HAP-1 (cell line): ENCODE measurements around the gene LCLAT1.
"Not testable (repeated sequence)": the region's sequence is repeated elsewhere in the genome, so short reads cannot be mapped to it uniquely, and the experiment has no call there.

Experiments used
- DNase-seq, 2 experiments: peaks; one replicate each; pipeline ENCODE4 v3.0.0-alpha.2; 2016 to 2020; ENCODE audit warnings: low spot score in 2 of 2
- H3K27me3 ChIP-seq: fragments of 250-450 bp; sonication (Bioruptor Pico); 2 replicates; pipeline ENCODE4 v1.5.1; 2020; ENCODE audit warnings: low read depth, mild to moderate bottlenecking, moderate library complexity
- H3K36me3 ChIP-seq: fragments of 250-450 bp; sonication (Bioruptor Pico); replicated peaks from 2 replicates; pipeline ENCODE4 v1.5.1; 2020; ENCODE audit warnings: mild to moderate bottlenecking
- H3K4me1 ChIP-seq: fragments of 250-450 bp; sonication (Bioruptor Pico); 2 replicates; pipeline ENCODE4 v1.5.1; 2020; ENCODE audit warnings: mild to moderate bottlenecking
- H3K4me3 ChIP-seq: fragments of 250-450 bp; sonication (Bioruptor Pico); 2 replicates; pipeline ENCODE4 v1.5.1; 2020; ENCODE audit warnings: mild to moderate bottlenecking, moderate library complexity
- H3K9me3 ChIP-seq: fragments of 250-450 bp; sonication (Bioruptor Pico); 2 replicates; pipeline ENCODE4 v1.5.1; 2020; ENCODE audit warnings: mild to moderate bottlenecking, moderate library complexity
- in situ Hi-C: fragments of 300-500 bp; cut with MboI; formaldehyde crosslinking; loops from 3 replicates; pipeline ENCODE4 v1.14.3; 2020; ENCODE audit warnings: low sequenced_read_pairs, inconsistent platforms, mixed read lengths

The LCLAT1 gene

DNA sequence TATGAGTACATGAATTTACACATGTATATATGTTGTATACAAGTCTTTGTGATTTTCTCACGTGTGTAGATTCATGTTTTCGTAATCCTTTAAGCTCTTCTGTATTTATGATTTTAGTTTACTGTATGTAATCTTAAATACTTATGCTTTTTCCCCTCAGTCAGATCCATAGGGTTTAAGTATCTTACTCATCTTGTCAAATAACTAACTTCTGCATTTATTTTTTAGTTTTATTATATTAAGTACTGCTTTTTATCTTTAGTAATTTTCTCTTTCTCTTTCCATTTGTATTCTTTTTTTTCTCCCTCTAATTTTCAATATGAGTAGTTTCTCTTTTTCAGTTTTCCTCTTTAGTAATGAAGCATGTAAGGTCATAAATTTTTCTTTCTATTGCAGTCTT, 179.4 kb downstream of the LCLAT1 start:
- H3K27me3 ChIP-seq: no peaks in the 10 kb centered on the region
- H3K9me3 ChIP-seq: no peaks in the 10 kb centered on the region
- H3K4me3 ChIP-seq: no peak overlapping the region
- H3K4me1 ChIP-seq: peaks cover 37% of the 10 kb centered on the region
- no peak for DNase-seq
- in situ Hi-C loops: no loop called here
- no peaks in the 10 kb centered on the region for H3K36me3 ChIP-seq

DNA sequence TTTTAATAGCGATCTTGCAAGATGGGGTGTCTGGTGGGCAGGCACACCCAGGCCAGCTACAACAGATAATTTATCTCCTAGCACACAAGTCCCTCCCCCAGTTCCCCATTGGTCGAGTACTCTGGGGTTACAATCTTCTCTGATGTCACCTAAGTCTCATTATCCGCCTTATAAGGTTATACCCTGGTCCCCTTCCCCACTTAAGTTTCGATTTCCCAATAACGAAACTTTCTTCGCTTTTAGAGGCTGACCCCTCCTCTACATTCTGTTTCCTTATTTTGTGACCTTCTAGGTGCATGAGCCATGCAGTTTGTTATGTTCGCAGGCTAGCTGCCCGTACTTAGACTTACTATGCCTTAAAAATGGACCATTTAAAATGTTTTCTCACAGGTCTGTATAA, 180.1 kb downstream of the LCLAT1 start:
- in situ Hi-C loops: no loop called here
- Histone ChIP-seq H3K9me3 (no peaks in the 10 kb centered on the region), H3K36me3 (no peaks in the 10 kb centered on the region), H3K4me1 (peaks cover 37% of the 10 kb centered on the region), H3K27me3 (no peaks in the 10 kb centered on the region), H3K4me3 (no peak overlapping the region)
- no peak for DNase-seq

DNA sequence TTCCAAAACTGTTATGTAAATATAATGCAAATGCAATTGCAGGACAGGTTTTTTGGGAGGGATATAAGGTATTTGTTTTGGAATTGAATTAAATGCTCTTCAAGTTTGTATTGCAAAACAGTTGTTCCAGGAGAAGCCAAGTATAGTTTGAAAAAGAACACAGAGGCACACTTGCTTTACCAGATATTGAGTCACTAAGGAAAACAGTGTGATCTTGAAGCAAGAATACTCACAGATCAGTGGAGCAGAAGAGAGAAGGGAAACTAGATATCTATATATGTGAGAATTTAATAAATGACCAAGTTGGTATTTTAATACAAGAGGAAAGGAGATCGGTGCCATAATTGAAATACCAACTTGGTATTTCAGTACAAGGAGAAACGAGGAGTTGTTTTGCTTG, 181.3 kb downstream of the LCLAT1 start:
- Histone ChIP-seq H3K4me1 (peaks cover 42% of the 10 kb centered on the region), H3K27me3 (no peaks in the 10 kb centered on the region), H3K36me3 (no peaks in the 10 kb centered on the region), H3K9me3 (no peaks in the 10 kb centered on the region), H3K4me3 (no peak overlapping the region)
- DNase-seq: no peak
- in situ Hi-C loops: no loop called here

DNA sequence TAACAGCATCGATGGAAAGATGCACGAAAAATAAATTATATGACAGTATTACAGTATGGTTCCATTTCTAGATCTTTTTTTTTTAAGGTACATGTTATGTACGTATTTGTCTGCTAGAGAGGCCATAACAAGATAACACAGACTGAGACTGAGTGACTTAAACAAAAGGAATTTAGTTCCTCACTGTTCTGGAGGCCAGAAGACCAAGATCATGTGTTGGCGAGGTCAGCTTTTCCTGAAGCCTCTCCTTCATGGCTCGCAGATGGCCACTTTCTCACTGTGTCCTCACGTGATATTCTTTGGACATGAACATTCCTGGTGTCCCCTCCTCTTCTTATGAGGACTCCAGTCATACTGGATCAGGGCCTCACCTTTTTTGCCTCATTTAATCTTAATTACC, 182.8 kb downstream of the LCLAT1 start:
- Histone ChIP-seq H3K4me3 (no peak overlapping the region), H3K36me3 (no peaks in the 10 kb centered on the region), H3K27me3 (no peaks in the 10 kb centered on the region), H3K9me3 (no peaks in the 10 kb centered on the region), H3K4me1 (peaks cover 30% of the 10 kb centered on the region)
- in situ Hi-C loops: no loop called here
- DNase-seq: no peak

DNA sequence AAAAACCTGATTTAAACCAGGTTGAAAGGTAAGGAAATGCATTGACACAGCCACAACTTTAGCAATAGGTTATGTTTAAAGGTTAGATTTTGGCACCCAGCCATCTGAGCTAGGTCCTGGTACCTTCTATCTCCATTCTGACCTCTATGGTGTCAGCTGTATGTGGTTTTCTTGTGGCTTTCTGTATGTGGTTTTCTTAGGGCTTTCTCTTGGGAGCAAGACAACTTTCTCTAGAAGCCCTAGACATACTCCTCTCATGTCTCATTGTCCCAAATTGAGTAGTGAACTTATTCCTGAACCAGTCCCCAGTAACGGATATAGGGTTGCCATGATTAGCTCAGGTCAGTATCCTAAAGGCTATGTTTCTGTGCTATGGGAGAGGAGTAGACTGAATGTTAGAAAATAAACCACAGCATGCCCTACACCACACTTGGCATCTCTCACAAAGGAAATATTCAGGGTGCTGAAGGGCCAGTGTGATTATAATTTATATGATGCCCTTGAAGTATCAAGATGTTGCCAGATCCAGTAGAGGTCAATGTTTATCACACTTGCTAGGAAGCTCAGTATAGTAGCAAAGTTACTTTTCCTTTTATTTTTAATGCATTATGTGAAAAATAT, 184.1 kb downstream of the LCLAT1 start:
- Histone ChIP-seq H3K4me3 (no peak overlapping the region), H3K27me3 (no peaks in the 10 kb centered on the region), H3K36me3 (no peaks in the 10 kb centered on the region), H3K9me3 (no peaks in the 10 kb centered on the region), H3K4me1 (peaks cover 23% of the 10 kb centered on the region)
- no peak for DNase-seq
- in situ Hi-C loops: no loop called here

DNA sequence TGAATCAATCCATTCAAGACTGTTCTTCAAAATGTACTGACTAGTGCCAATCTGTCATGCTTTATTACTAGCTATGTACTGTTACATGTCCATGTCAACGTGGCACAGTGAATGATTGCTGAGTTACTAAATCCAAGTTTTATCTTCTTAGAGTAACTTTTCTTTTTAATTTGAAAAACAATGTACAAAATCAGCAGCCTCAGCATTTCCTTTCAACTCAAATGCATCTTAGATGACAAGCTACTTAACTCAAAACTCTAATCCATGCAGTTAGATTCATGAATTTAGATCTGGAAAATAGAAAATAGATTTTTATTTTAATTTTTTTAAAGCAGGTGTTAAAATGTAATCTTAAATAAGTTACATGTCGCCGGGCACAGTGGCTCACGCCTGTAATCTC, 186.0 kb downstream of the LCLAT1 start:
- in situ Hi-C loops: no loop called here
- Histone ChIP-seq H3K27me3 (no peaks in the 10 kb centered on the region), H3K9me3 (no peaks in the 10 kb centered on the region), H3K4me1 (peaks cover 12% of the 10 kb centered on the region), H3K36me3 (no peaks in the 10 kb centered on the region), H3K4me3 (no peak overlapping the region)
- no peak for DNase-seq

DNA sequence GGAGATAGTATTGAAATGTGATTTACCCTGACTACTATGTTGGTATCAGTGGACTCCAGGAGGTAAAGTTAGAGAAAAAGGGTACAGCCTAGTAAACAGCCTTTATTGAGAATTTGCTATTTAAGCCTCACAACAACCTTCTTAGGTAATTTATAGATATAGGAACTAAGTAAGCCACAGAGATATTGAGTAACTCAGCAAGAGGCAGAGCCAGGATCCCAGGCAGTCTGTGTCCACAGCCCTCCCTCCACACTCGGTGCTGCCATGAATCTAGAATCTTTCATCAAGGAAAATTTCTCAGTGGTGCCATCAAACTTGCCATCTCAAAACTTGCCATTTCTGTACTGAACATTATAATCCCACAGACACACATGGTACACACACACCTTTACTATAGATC, 189.3 kb downstream of the LCLAT1 start:
- H3K9me3 ChIP-seq: no peaks in the 10 kb centered on the region
- peaks cover 8% of the 10 kb centered on the region; the same call in 1 of the 2 replicates for H3K36me3 ChIP-seq
- DNase-seq: no peak
- H3K27me3 ChIP-seq: no peaks in the 10 kb centered on the region
- no peak overlapping the region for H3K4me3 ChIP-seq
- in situ Hi-C loops: no loop called here
- H3K4me1 ChIP-seq: peaks cover 5% of the 10 kb centered on the region; the same call in 1 of the 2 replicates

DNA sequence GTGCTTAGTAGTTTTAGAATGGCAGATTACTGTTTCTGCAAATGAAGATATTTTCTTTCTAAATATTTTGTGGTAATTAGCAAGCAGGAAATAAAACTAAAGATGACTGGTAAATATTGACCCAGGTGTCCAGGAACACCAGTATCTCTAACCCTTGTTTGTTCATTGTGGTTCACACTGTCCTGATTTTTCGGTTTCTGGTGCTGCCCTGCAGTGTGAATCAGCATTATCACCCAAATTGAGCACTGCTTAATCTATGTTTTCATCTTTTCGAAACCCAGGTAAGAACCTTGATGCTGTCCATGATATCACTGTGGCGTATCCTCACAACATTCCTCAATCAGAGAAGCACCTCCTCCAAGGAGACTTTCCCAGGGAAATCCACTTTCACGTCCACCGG, 192.8 kb downstream of the LCLAT1 start:
- H3K9me3 ChIP-seq: no peaks in the 10 kb centered on the region
- in situ Hi-C loops: no loop called here
- peaks cover 12% of the 10 kb centered on the region; the same call in 1 of the 2 replicates for H3K36me3 ChIP-seq
- H3K4me1 ChIP-seq: no peaks in the 10 kb centered on the region; the same call in 1 of the 2 replicates
- H3K4me3 ChIP-seq: no peak overlapping the region
- H3K27me3 ChIP-seq: no peaks in the 10 kb centered on the region
- no peak for DNase-seq

DNA sequence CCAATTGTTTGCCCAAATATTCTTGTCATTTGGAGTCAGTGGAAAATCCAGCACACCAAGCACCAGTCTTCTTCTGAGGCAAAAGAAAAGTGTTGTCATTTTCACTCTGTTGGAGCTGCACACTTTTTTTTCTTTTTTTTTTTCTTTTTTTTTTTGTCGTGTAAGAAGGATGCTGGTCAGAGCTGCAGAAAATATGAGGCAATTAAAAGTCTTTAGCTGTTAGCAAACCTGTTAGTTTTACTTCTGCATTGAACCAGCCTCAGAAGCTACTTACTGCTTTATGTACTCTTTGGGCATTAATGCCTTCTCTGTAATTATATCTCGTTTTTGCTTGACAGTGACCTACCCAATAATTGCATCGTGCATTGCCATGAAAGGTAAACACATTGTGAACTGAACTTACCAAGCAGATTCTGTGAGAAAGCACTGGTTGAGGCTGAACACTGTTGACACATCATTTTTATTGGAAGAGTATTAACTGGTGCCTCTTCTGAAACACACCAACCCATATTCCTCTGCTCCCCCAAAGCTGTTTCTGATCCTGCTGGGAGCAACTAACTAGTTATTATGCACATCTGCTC, 194.8 kb downstream of the LCLAT1 start:
- no peak for DNase-seq
- H3K4me1 ChIP-seq: no peaks in the 10 kb centered on the region; the same call in 1 of the 2 replicates
- H3K27me3 ChIP-seq: no peaks in the 10 kb centered on the region
- in situ Hi-C loops: no loop called here
- peaks cover 12% of the 10 kb centered on the region; the same call in 1 of the 2 replicates for H3K36me3 ChIP-seq
- H3K9me3 ChIP-seq: no peaks in the 10 kb centered on the region
- no peak overlapping the region for H3K4me3 ChIP-seq

DNA sequence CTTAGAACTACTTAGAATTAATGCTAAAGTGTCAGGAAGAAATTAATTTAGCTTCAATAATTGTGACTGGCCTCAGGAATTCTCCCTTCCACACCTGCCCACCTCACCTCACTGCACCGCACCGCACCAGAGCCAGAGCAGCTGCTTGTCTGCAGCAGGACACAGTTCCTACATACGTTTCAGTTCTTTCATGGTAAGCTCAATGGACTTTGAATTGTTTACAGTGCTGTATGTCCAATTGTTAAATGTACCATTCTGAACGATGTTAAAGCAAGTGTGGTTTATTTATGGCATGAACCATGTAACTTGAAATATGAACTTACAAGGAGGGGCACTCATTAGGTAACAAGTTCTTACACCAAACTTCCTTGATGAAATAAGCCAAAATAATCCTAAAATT, 196.0 kb downstream of the LCLAT1 start:
- H3K9me3 ChIP-seq, in situ Hi-C loops, H3K27me3 ChIP-seq, H3K4me1 ChIP-seq, DNase-seq, H3K4me3 ChIP-seq: not testable (repeated sequence)
- H3K36me3 ChIP-seq: peaks cover 12% of the 10 kb centered on the region; the same call in 1 of the 2 replicates

DNA sequence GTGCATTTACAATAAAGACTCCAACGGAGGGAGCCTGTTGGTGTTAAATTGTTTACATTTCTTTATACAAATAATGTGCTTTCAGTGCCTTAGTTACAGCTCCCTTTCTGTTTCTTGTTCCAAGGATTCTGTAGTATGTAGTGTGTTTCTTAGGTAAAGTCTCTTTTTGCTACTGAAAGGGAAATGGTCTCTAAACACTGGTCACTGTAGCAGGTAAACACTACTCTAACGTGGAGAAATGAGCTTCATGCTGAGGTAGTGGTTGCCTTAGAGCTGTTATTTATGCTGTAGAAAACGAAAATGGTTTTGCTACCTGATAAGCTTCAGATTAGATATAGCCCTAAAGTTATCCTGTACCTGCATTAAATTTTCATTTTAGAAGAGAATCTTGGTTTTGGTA, 196.6 kb downstream of the LCLAT1 start:
- Histone ChIP-seq H3K9me3 (no peaks in the 10 kb centered on the region), H3K36me3 (peaks cover 12% of the 10 kb centered on the region; the same call in 1 of the 2 replicates), H3K4me3 (no peak overlapping the region), H3K27me3 (no peaks in the 10 kb centered on the region), H3K4me1 (no peaks in the 10 kb centered on the region; the same call in 1 of the 2 replicates)
- no peak for DNase-seq
- in situ Hi-C loops: no loop called here

DNA sequence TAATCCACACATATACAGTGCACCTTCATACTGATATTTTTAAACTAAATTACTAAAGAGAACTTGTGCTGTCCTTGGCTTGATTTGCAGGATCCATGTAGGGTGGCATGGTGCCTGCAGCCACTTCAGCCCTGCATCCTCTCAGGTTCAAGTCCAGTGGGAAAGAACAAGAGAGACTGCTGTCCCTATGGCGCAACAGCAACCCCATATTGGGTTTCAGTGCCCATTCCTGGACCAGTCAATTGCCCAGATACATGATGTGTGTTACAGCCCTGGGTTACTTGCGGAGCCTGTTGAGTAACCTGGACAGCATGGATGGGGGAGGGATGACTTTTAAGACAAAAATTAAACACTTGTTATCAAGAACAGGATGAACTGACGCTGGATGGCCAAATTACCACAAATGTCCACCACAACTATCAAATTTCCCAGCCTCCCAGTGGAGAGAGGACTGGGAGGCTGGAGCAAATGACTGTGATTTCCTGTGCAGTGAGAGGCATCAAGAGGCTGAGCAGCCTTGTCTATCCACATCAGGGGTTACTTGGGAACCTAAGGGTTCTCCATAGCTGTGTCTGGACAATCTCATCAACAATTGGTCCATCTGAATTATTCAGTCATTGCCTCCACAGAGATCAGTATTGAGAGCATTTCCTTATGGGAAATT, 198.2 kb downstream of the LCLAT1 start:
- in situ Hi-C loops: no loop called here
- peaks cover 9% of the 10 kb centered on the region; the same call in 1 of the 2 replicates for H3K36me3 ChIP-seq
- no peaks in the 10 kb centered on the region for H3K27me3 ChIP-seq
- DNase-seq: no peak
- H3K4me3 ChIP-seq: no peak overlapping the region
- H3K4me1 ChIP-seq: no peaks in the 10 kb centered on the region; the same call in 1 of the 2 replicates
- H3K9me3 ChIP-seq: no peaks in the 10 kb centered on the region

DNA sequence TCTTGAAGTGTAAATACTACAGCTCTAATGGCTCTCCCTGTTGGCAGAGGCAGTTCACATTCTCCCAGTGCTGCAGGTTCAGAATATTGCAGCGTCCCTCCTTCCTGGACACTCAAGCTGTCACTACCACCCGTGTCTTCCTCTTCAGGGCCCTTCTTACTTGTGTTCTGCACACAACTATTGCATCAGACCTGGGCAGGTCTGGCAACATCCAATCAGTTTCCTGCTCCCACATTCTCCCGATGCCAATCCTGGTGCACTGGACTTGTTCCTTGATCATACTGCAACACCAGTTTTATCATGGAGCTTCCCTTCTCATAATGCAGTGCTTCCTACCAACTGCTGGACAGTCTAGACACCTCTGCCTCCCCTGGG, 198.7 kb downstream of the LCLAT1 start:
- H3K9me3 ChIP-seq: no peaks in the 10 kb centered on the region
- H3K4me1 ChIP-seq: no peaks in the 10 kb centered on the region
- no peak overlapping the region for H3K4me3 ChIP-seq
- in situ Hi-C loops: no loop called here
- no peak for DNase-seq
- peaks cover 4% of the 10 kb centered on the region; the same call in 1 of the 2 replicates for H3K36me3 ChIP-seq
- no peaks in the 10 kb centered on the region for H3K27me3 ChIP-seq

DNA sequence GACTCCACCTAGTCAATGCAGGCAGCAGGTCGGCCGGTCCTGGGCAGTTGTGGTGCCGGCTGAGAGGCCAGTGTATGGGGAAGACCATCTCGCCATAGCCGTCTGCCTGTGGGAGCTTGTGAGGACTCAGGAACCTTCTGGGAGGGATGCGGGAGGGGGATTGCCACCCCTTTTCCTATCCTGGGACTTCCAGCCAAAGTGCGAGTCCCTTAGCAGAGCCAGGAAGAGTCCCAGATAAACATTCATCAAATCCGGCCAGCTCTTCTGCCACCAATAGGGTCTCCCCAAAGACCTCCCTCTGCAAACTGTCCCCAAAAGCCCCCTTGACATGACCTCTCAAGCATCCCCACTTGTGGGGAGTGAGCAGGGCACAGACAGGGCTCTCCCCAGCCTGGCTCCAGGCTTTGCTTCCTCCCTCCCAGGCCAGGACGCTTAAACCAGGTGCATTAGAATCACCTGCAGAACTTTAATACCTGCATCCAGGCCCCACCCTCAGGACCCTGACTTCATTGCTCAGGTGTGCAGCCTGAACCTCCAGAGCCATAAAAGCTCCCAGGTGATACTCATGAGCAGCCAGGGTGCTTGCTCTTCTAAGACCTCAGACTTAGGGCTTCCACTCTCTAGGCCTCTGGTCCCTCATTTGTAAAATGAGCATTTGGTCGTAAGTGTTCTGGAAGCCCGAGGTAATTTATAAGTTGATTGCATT, 200.9 kb downstream of the LCLAT1 start:
- no peak for DNase-seq
- no peaks in the 10 kb centered on the region for H3K4me1 ChIP-seq
- no peaks in the 10 kb centered on the region for H3K9me3 ChIP-seq
- H3K4me3 ChIP-seq: no peak overlapping the region
- in situ Hi-C loops: no loop called here
- H3K36me3 ChIP-seq: peaks cover 4% of the 10 kb centered on the region; the same call in 1 of the 2 replicates
- H3K27me3 ChIP-seq: no peaks in the 10 kb centered on the region
